Erythroblast (primary cell): ENCODE measurements around the gene PLAAT2.
"Not testable (repeated sequence)": the region's sequence is repeated elsewhere in the genome, so short reads cannot be mapped to it uniquely, and the experiment has no call there.

Experiments
- DNase-seq, 2 experiments: peaks; one replicate each; lab custom pipeline; 2025; lab: John Stamatoyannopoulos, UW
- GATA1 ChIP-seq: IDR thresholded peaks from 2 replicates; pipeline ENCODE4 v1.6.1; 2011; ENCODE audit warnings: low read depth, mild to moderate bottlenecking, control low read depth, low read length, moderate library complexity
- POLR2A ChIP-seq: IDR thresholded peaks from 2 replicates; pipeline ENCODE4 v1.6.1; 2011; ENCODE audit warnings: mild to moderate bottlenecking, low read length

PLAAT2 gene

DNA sequence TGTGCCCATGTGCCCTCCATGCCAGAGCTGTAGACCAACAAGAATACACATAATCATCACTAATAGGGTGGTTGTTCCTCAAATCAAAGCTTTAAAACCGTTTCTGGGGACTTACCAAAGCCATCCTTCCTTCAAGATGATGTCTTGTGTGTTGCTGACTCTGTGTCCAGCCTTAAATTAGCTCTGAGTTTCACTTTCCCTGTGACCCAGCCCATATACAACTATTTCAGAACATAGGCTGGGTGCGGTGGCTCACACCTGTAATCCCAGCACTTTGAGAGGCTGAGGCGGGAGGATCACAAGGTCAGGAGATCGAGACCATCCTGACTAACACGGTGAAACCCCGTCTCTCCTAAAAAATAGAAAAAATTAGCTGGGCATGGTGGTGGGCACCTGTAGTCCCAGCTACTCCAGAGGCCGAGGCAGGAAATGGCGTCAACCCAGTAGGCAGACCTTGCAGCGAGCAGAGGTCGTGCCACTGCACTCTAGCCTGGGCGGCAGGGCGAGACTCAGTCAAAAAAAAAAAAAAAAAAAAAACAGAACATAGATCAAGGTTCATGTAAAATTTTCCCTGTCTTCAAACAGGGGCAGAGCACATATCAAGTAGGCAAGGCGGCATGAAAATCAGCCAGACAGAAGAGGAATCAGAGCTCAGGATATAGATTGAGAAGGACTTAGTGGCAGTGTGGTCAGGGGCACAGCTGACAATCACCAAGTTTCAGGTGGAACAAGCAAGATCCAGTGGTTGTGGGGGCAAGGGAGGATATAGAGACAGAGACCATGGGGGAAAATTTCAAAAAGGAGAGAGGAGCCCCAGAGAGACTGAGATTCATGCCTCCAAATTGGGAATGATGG is at the start of gene PLAAT2:
Gene PLAAT2, minus strand, starts transcription at position 179 of the 855 bp plus-strand sequence. Its CDS starts 55 bp downstream, at position 124.
- DNase-seq: no peak
- TF ChIP-seq POLR2A: no peak
- no peak for TF ChIP-seq GATA1

GRCh38 chr11:63612181-63612580 is 49.0 kb upstream of the PLAAT2 start:
- no peak for DNase-seq
- TF ChIP-seq POLR2A (no peak), GATA1 (no peak)

DNA sequence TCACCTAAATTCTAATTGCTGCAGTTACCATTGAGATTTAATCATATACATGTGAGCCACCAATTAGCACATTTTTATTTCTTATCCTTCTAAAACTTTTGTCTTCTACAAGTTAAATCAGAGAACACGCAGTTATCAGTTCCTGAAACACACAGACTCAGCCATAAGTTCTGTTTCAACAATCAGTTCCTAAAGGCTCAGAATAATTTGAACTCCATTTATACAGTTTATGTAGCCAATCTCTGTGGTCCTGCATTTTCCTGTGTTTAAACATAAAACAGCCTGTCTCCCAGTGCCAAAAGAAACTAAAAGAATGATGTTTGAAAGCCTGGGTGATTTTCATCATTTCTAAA is 48.2 kb upstream of the PLAAT2 start:
- no peak for TF ChIP-seq POLR2A
- TF ChIP-seq GATA1: no peak
- no peak for DNase-seq

DNA sequence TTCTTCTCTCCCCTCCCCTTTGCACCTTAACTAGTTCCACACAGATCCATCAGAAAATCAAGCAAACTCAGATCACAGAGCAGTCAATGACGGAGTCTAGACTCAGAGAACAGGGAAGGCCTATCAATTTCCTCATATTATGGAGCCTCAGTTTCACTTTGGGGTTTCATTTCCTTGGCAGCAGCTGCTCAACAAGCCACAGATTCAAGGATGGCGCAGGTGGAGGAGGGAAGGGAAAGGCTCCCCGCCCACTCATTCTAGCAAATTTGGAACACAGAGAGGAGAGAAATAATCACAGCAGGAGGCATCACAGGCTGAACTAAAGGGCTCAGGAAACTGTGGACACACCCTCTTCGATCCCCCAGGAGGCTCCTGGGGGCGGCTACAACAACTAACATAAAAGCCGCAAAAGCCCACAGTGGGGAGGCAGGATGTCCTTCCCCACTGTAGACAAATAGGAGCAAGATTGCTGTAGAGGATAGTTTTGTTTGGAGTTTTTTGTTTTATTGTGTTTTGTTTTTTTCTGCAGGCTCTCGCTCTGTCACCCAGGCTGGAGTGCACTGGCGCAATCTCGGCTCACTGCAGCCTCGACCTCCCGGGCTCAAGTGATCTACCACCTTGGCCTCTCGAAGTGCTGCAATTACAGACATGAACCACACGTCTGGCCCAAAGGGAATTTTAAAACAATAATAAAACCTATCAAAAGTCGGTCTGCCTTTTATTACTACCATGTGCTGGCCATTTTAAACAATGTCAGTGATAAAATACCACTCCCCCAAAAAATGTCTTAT is 47.6 kb upstream of the PLAAT2 start:
- DNase-seq: no peak
- TF ChIP-seq GATA1 (no peak), POLR2A (no peak)

DNA sequence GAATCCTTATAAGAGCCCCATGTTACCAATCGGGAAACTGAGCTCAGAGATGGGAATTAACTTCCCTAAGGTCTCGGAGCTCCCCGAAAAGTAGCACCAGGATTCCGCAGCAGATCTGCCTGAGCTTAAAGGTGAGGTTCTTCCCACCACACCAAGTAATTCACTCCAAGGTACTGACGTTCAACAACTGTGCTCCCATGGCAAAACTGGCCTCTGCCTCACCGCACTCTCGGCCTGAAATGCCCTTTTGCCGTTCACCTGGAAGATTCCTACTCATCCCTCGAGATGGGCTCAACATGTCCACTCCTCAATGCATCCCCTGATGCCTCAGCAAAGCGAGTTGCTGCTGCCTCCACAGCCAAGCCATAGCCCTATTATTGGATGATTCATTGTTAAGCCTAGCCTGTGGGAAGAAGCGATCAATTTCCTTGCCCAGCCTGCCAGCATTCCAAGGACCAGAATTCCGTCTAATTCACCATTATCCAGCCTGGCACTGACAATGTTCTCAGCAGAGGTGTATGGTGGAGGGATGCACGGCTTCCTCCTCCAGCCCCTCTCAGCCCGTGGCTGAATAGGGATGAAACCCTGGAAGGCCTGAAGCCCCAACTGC is 46.9 kb upstream of the PLAAT2 start:
- no peak for TF ChIP-seq GATA1
- no peak for TF ChIP-seq POLR2A
- no peak for DNase-seq

DNA sequence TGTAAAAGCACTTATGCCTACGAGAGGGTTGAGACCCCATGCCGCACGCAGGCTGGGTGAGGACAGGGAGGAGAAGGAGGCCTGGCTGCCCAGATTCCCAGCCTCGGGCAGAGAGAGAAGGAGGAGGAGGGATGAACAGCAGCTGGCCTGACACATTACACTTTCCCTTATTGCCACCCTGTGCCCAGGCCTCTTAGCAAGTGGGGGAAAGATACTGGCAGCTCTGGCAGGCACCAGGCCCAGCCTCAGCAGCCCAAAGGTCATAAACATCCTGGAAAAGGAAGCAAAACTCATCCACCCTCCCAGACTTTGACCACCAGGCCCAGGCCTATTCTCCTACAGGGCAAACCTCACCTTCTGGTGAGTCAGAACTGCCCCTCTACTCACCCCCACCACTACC is 46.4 kb upstream of the PLAAT2 start:
- no peak for DNase-seq
- TF ChIP-seq GATA1 (no peak), POLR2A (no peak)

DNA sequence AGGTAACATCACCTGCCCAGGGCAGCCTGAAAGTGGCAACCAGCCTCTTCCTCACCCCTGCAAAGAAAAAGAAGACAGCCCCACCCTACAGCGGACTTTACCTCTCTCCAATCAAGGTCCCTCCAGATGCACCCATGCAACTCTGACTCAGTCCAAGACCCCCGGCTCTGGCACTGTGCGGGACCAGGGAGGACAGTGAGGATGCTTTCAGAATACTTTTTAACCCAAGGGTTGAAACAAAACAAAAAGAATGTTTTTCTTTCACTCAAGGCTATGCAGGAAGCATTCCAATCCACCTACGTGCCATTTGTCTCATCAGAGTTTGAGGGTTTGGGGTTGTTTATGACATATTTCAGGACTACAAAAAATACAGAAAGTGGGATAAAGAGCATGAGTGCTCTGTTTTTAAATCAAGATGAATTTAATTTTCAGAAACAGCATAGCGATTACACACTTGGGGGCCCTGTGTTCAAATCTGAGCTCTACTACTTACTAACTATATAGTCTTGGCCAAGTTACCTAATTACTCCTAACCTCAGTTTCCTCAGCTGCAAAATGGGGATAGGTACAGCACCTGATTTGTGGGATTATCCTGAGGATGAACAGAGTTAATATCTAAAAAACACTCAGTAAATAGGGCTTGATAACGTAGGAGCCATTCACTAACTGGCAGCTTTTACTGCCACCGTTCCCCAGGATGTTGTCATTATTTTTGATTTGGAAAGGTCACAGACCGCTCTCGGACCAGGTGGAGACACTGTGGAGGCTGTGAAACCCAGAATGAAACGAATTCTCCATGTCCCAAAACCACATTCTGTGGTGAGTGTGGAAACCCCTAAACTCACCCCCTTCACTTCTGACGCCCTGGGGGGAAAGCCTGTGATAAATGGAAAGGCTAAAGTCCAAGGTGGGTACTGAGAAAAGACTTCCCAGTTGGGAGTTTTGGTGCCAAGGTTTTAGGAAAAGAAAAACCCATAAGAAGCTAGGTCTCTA is 45.5 kb upstream of the PLAAT2 start:
- no peak for DNase-seq
- TF ChIP-seq POLR2A (no peak), GATA1 (no peak)

- no peak for TF ChIP-seq POLR2A
- TF ChIP-seq GATA1: no peak
- DNase-seq: no peak
These were observed 40.0 kb upstream of the PLAAT2 start for GRCh38 chr11:63603180-63603518.

DNA sequence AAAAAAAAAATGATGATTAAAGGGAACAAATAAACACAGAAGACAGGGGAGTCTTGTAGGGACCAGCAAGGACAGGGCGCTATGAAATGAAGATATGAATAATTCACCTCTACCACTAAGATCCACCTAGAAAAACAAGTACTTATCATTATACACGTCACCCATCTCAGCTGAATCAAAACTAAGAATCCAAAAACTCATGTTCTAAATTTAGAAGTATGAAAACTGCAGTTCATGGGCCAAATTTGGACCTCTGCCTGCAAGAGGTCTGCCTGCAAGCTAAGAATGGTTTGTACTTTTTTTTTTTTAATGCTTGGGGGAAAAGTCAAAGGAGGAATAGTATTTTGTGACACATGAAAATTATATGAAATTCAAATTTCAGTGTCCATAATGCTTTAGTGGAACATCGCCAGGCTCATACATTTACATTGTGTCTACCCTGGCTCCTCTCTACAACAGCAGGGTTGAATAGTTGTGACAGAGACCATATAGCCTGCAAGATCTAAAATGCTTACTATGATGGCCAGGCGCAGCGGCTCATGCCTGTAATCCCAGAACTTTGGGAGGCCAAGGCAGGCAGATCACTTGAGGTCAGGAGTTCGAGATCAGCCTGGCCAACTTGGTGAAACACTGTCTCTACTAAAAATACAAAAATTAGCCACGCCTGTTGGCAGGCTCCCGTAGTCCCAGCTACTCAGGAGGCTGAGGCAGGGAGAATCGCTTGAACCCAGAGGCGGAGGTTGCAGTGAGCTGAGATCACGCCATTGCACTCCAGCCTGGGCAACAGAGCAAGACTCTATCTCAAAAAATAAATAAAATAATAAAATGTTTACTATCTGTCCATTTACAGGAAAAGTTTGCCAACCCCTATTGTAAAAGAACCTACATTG is 39.4 kb upstream of the PLAAT2 start:
- DNase-seq: not testable (repeated sequence)

GRCh38 chr11:63599211-63600122 is 36.3 kb upstream of the PLAAT2 start:
- DNase-seq: no peak
- TF ChIP-seq GATA1 (no peak), POLR2A (no peak)

DNA sequence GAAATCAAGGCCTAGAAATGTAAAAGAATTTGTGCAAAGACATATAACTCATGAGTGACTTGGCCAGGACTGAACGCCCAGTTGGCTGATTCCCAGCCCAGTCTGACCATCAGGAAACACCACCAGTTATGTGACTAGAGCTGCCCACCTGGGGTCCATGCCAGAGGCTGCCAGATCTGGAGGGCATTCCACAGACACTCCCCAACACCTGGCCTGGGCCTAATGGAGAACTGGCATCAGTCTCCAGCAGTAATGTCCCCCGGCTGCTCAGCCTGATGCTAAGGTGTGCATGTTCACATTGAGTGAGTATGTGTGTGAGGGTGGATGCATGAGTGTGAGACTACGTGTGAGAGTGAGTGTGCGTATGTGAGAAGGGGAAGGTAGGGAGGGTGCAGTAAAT is 35.4 kb upstream of the PLAAT2 start:
- no peak for DNase-seq
- TF ChIP-seq GATA1: no peak
- no peak for TF ChIP-seq POLR2A
